NOMO-1 (cell line): Measurements from ENCODE around the gene ITPRIP.

ENCODE experiments used
- DNase-seq, 2 experiments: peaks; one replicate each; lab custom pipeline; 2025; ENCODE audit not compliant: unreplicated experiment in 2 of 2; lab: John Stamatoyannopoulos, UW

ITPRIP gene

GRCh38 chr10:104309980-104310978 is 28.0 kb downstream of the ITPRIP start:
- no peak for DNase-seq

- no peak for DNase-seq
Observed at GRCh38 chr10:104308439-104308903, 29.8 kb downstream of the ITPRIP start.

- DNase-seq, result no peak
Observed at GRCh38 chr10:104307576-104308438, 30.5 kb downstream of the ITPRIP start.

- no peak for DNase-seq
Observed at GRCh38 chr10:104306897-104307296, 31.4 kb downstream of the ITPRIP start.

- DNase-seq, result no peak
Observed at GRCh38 chr10:104304927-104305326, 33.3 kb downstream of the ITPRIP start.

- DNase-seq, result no peak
Observed at GRCh38 chr10:104304356-104304745, 33.9 kb downstream of the ITPRIP start.

- no peak for DNase-seq
Observed at GRCh38 chr10:104303594-104304355, 34.5 kb downstream of the ITPRIP start.

GRCh38 chr10:104301907-104302690 is 36.2 kb downstream of the ITPRIP start:
- no peak for DNase-seq

- DNase-seq, result no peak
Observed at GRCh38 chr10:104300736-104301292, 37.5 kb downstream of the ITPRIP start.

- no peak for DNase-seq
Observed at GRCh38 chr10:104300002-104300735, 38.1 kb downstream of the ITPRIP start.

- no peak for DNase-seq
Observed at GRCh38 chr10:104299031-104299904, 39.0 kb downstream of the ITPRIP start.

- DNase-seq, result no peak
Observed at GRCh38 chr10:104297697-104298660, 40.3 kb downstream of the ITPRIP start.

- no peak for DNase-seq
Observed at GRCh38 chr10:104296687-104297436, 41.4 kb downstream of the ITPRIP start.

- DNase-seq, result no peak
Observed at GRCh38 chr10:104293781-104294321, 44.4 kb downstream of the ITPRIP start.

GRCh38 chr10:104293011-104293410 is 45.3 kb downstream of the ITPRIP start:
- DNase-seq, result no peak
